Endothelial cell of umbilical vein (primary cell): ENCODE results near the gene TOMM34. TPM values are rescaled to one million over a fixed set of nuclear protein-coding genes. Genes with fewer than 3 reads are reported as not detected.

Experiments
- BruUV-seq: library from RNA; stranded (reverse); fragments of 400-500 nt; replicated peaks from 2 replicates; lab custom pipeline; 2021; lab: Mats Ljungman, UMichigan
- CTCF ChIA-PET: fragments of 300-600, 350-600 bp; sonication (Branson Sonifier 250); formaldehyde crosslinking; loops from one replicate; lab custom pipeline; 2021; ENCODE audit warnings: antibody characterized with exemption, inconsistent platforms; lab: Charles Lee
- POLR2A ChIA-PET: fragments of 300-600, 350-600 bp; sonication (Branson Sonifier 250); formaldehyde crosslinking; loops from one replicate; lab custom pipeline; 2021; ENCODE audit warnings: antibody characterized with exemption, inconsistent platforms; lab: Charles Lee
- DNase-seq: peaks from one replicate; pipeline ENCODE4 v3.0.0-alpha.2; 2011; ENCODE audit warnings: low read depth, low spot score
- FAIRE-seq: peaks from 2 replicates; lab custom pipeline; 2011; peaks lifted over from hg19 to GRCh38; lab: Jason Lieb, UNC
- H2AFZ ChIP-seq: 2 replicates; pipeline ENCODE4 v1.6.0; 2012; ENCODE audit warnings: low read depth, low read length, control low read depth, inconsistent platforms
- H3K27ac ChIP-seq: 2 replicates; pipeline ENCODE4 v1.5.1; 2011; ENCODE audit warnings: low read depth, mild to moderate bottlenecking, control low read depth, low read length, moderate library complexity; ENCODE audit not compliant: insufficient read depth
- H3K27me3 ChIP-seq, 2 experiments: 2 replicates each; pipeline versions ENCODE4 v1.6.0 to v1.6.1; 2011; ENCODE audit warnings: low read length in 2 of 2, mixed read lengths in 1 of 2; ENCODE audit not compliant: control insufficient read depth in 2 of 2, insufficient read depth in 2 of 2
- H3K36me3 ChIP-seq, 2 experiments: 2 replicates in 1 of 2; 3 replicates in 1 of 2; pipeline ENCODE4 v1.5.1; 2011; ENCODE audit warnings: low read length in 2 of 2, mild to moderate bottlenecking in 1 of 2, moderate library complexity in 1 of 2; ENCODE audit not compliant: control insufficient read depth in 2 of 2, insufficient read depth in 2 of 2; ENCODE audit errors: extremely low read depth in 1 of 2
- H3K4me1 ChIP-seq: 3 replicates; pipeline ENCODE4 v1.5.1; 2011; ENCODE audit warnings: mild to moderate bottlenecking, low read length; ENCODE audit not compliant: control insufficient read depth, insufficient read depth; ENCODE audit errors: extremely low read depth
- H3K4me2 ChIP-seq: 2 replicates; pipeline ENCODE4 v1.6.1; 2011; ENCODE audit warnings: low read length, control low read depth, mixed read lengths; ENCODE audit not compliant: insufficient read depth
- H3K4me3 ChIP-seq, 3 experiments: fragments of 200-600 bp in 1 of 3; sonication (generic), shearing (Covaris generic) in 1 of 3; replicated peaks in 1 of 3; 2 replicates each; pipeline ENCODE4 v1.5.1; 2011 to 2016; ENCODE audit warnings: control low read depth in 3 of 3, low read length in 3 of 3, mild to moderate bottlenecking in 2 of 3, inconsistent platforms in 1 of 3, low read depth in 1 of 3, moderate library complexity in 1 of 3; ENCODE audit not compliant: insufficient read depth in 1 of 3
- H3K79me2 ChIP-seq: 2 replicates; pipeline ENCODE4 v1.6.0; 2012; ENCODE audit warnings: low read length, inconsistent platforms; ENCODE audit not compliant: control insufficient read depth, insufficient read depth
- H3K9ac ChIP-seq: replicated peaks from 2 replicates; pipeline ENCODE3; 2011; ENCODE audit warnings: low read length, control low read depth; ENCODE audit not compliant: insufficient read depth; ENCODE audit errors: extremely low read depth
- H3K9me1 ChIP-seq: replicated peaks from 3 replicates; pipeline ENCODE4 v1.6.0; 2011; ENCODE audit warnings: mild to moderate bottlenecking, low read length; ENCODE audit not compliant: control insufficient read depth, insufficient read depth; ENCODE audit errors: extremely low read depth
- H3K9me3 ChIP-seq: replicated peaks from 2 replicates; pipeline ENCODE4 v1.5.1; 2012; ENCODE audit warnings: low read length, inconsistent platforms; ENCODE audit not compliant: control insufficient read depth, insufficient read depth
- H4K20me1 ChIP-seq: replicated peaks from 2 replicates; pipeline ENCODE3; 2011; ENCODE audit warnings: mild to moderate bottlenecking, low read length; ENCODE audit not compliant: control insufficient read depth, insufficient read depth; ENCODE audit errors: extremely low read depth
- EZH2 ChIP-seq: IDR thresholded peaks from 2 replicates; pipeline ENCODE4 v1.6.1; 2012; ENCODE audit warnings: borderline replicate concordance, low read depth, mild to moderate bottlenecking, moderate library complexity, low read length, inconsistent platforms; ENCODE audit not compliant: severe bottlenecking
- FOS ChIP-seq: IDR thresholded peaks from 2 replicates; pipeline ENCODE4 v1.6.1; 2011; ENCODE audit warnings: mild to moderate bottlenecking, low read length, moderate library complexity, borderline replicate concordance; ENCODE audit not compliant: insufficient read depth
- GATA2 ChIP-seq: IDR thresholded peaks from 2 replicates; pipeline ENCODE4 v1.7.0; 2011; ENCODE audit warnings: low read depth, mild to moderate bottlenecking, moderate library complexity, mixed read lengths, low read length; ENCODE audit not compliant: insufficient read length, insufficient read depth
- JUN ChIP-seq: IDR thresholded peaks from 2 replicates; pipeline ENCODE4 v1.6.1; 2011; ENCODE audit warnings: borderline replicate concordance, low read depth; ENCODE audit not compliant: insufficient read length, insufficient read depth
- MYC ChIP-seq: IDR thresholded peaks from one replicate; pipeline ENCODE4 v1.6.1; 2011; ENCODE audit warnings: mild to moderate bottlenecking, low read depth, low read length
- POLR2A ChIP-seq: IDR thresholded peaks from 2 replicates; pipeline ENCODE4 v1.6.1; 2012; ENCODE audit warnings: low read depth, mild to moderate bottlenecking, control low read depth, low read length
- POLR2AphosphoS5 ChIP-seq: IDR thresholded peaks from 2 replicates; pipeline ENCODE4 v1.6.1; 2012; ENCODE audit warnings: low read depth, mild to moderate bottlenecking, control low read depth, low read length, moderate library complexity; ENCODE audit not compliant: insufficient read depth
- dilution Hi-C: fragments of 300-500 bp; cut with MboI; formaldehyde crosslinking; loops from one replicate; pipeline ENCODE4 v1.15.0; 2019; ENCODE audit warnings: low sequenced_read_pairs; ENCODE audit not compliant: extremely low pct_ligation_motif_present
- intact Hi-C: fragments of 100-400 bp; cut with micrococcal nuclease; formaldehyde crosslinking; loops from one replicate; pipeline ENCODE4 v1.10.0; 2022
- polyA plus RNA-seq, 4 experiments: library from polyadenylated mRNA; depleted of rRNA in 3 of 4; stranded (reverse) in 3 of 4; unstranded in 1 of 4; fragments of >200 nt; gene quantifications; 2 replicates each; pipeline versions ENCODE4 v1.2.1 to v1.2.3, GENCODE V29; 2011 to 2012; ENCODE audit warnings: missing spikeins in 1 of 4
- total RNA-seq: library from RNA; stranded (reverse); gene quantifications from 2 replicates; pipeline ENCODE4 v1.2.3, GENCODE V29; 2021
- TF ChIP-seq, protein P1 (sequence below), 2 donors: IDR thresholded peaks; 1 replicate in 1 of 2; 2 replicates in 1 of 2; pipeline ENCODE4 v1.5.1; 2011; ENCODE audit warnings: low read length in 2 of 2, mild to moderate bottlenecking in 2 of 2, moderate library complexity in 2 of 2, control low read depth in 1 of 2, inconsistent platforms in 1 of 2, low read depth in 1 of 2; ENCODE audit not compliant: insufficient read depth in 1 of 2; ENCODE audit errors: extremely low read depth in 1 of 2
- TF ChIP-seq, protein P2 (sequence below): IDR thresholded peaks from 2 replicates; pipeline ENCODE4 v1.6.1; 2011; ENCODE audit not compliant: insufficient read depth, insufficient read length

TOMM34 gene
- total and polyA plus RNA-seq, 2 donors (not counting 3 experiments of a cell fraction or from before 2014, with no cell fraction given) = 36.3 to 44.2 TPM

DNA sequence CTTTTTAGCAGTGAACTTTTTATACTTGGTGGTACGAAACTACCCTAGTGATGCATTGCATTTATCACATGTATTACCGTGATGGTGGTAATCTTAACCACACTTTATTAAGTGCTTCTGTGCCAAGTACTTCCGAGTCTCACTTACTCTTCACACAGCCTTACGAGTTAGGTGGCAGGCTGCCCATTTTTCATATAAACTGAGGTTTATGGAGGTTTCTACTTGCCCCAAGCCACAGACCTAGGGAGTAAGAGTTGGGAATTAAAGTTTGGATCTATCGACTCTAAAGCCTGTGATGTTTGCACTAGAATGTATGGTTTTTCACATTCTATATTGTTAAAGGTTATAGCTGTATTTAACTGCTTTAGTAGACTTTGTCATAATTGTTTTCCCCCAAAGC is 55.8 kb downstream of the TOMM34 start:
- H2AFZ ChIP-seq = no peak overlapping the region
- H3K79me2 ChIP-seq = peaks cover 41% of the 10 kb centered on the region
- DNase-seq = no peak
- ChIA-PET POLR2A (no interaction called here), CTCF (interaction anchor here (1.3 to 1.5 kb wide), 2 partner anchors 11 to 20 kb away, joined by 3 to 4 read pairs; no protein-coding TSS in a partner anchor)
- H3K27me3 ChIP-seq = no peaks in the 10 kb centered on the region
- no TSS peak for BruUV-seq
- H3K4me3 ChIP-seq = no peak overlapping the region
- no peak overlapping the region for H3K4me2 ChIP-seq
- TF ChIP-seq, protein P1, sequence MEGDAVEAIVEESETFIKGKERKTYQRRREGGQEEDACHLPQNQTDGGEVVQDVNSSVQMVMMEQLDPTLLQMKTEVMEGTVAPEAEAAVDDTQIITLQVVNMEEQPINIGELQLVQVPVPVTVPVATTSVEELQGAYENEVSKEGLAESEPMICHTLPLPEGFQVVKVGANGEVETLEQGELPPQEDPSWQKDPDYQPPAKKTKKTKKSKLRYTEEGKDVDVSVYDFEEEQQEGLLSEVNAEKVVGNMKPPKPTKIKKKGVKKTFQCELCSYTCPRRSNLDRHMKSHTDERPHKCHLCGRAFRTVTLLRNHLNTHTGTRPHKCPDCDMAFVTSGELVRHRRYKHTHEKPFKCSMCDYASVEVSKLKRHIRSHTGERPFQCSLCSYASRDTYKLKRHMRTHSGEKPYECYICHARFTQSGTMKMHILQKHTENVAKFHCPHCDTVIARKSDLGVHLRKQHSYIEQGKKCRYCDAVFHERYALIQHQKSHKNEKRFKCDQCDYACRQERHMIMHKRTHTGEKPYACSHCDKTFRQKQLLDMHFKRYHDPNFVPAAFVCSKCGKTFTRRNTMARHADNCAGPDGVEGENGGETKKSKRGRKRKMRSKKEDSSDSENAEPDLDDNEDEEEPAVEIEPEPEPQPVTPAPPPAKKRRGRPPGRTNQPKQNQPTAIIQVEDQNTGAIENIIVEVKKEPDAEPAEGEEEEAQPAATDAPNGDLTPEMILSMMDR (IDR thresholded peaks at IDR 0.05; ENCODE audit: extremely low read depth in 1 of 2, insufficient read depth in 1 of 2, low read depth in 1 of 2, low read length in 2 of 2) = no peak
- TF ChIP-seq MYC (no peak), POLR2AphosphoS5 (no peak), GATA2 (no peak), FOS (no peak), JUN (no peak), POLR2A (no peak), EZH2 (no peak)
- TF ChIP-seq, protein P2, sequence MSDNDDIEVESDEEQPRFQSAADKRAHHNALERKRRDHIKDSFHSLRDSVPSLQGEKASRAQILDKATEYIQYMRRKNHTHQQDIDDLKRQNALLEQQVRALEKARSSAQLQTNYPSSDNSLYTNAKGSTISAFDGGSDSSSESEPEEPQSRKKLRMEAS = no peak
- intact Hi-C loops = no loop called here
- H3K9me3 ChIP-seq = no peaks in the 10 kb centered on the region
- peaks cover 13% of the 10 kb centered on the region for H3K4me1 ChIP-seq
- dilution Hi-C loops = no loop called here
- H4K20me1 ChIP-seq = peaks cover 12% of the 10 kb centered on the region
- no peak overlapping the region for H3K27ac ChIP-seq
- no peak for FAIRE-seq
- H3K9me1 ChIP-seq = no peaks in the 10 kb centered on the region
- peaks cover 21 to 34% of the 10 kb centered on the region in 2 experiments for H3K36me3 ChIP-seq
- no peak overlapping the region for H3K9ac ChIP-seq
